HL-60 (cell line): Measurements from ENCODE around the gene COL4A6.

Source experiments
- CTCF ChIP-seq: IDR thresholded peaks from one replicate; pipeline ENCODE4 v1.5.1; 2011; ENCODE audit warnings: low read length, control low read depth, inconsistent platforms; ENCODE audit not compliant: insufficient read depth
- GABPA ChIP-seq: IDR thresholded peaks from 2 replicates; pipeline ENCODE4 v1.6.1; 2012; ENCODE audit warnings: low read depth

GRCh38 chrX:108307132-108308085 lies 130.8 kb downstream of the COL4A6 start:
- TF ChIP-seq CTCF, result no peak
- TF ChIP-seq GABPA, result no peak
